ENCODE measurements around the gene ZRANB3. TPM values are rescaled to one million over a fixed set of nuclear protein-coding genes. Genes with fewer than 3 reads are reported as not detected.

Gene ZRANB3
- total RNA-seq, 1 experiment from 2014 or later, result 11.5 TPM

Other genes with a start within 250 kb of the ZRANB3 start
- gene R3HDM1, start 266 bp upstream of the ZRANB3 start, total RNA-seq (2014; rRNA removed), result 9.0 and 11.7 TPM in 2 replicates
- 44.1 and 56.4 TPM in 2 replicates for gene UBXN4, start 210.6 kb upstream of the ZRANB3 start, total RNA-seq (2014; rRNA removed)

Data from LHCN-M2 (cell line).